ENCODE data around the gene GNG13.
"Not testable (repeated sequence)": the region's sequence is repeated elsewhere in the genome, so short reads cannot be mapped to it uniquely, and the experiment has no call there.

GNG13 gene

GRCh38 chr16:824601-825000 lies 24.1 kb upstream of the GNG13 start:
- no peaks in the 10 kb centered on the region for H3K4me1 ChIP-seq (ENCODE audit: insufficient read depth, low read length)
- no peaks in the 10 kb centered on the region for H3K9me3 ChIP-seq (ENCODE audit: control insufficient read depth, insufficient read depth, low read length)
- no peaks in the 10 kb centered on the region for H3K36me3 ChIP-seq (ENCODE audit: insufficient read depth, low read length)
- H3K9ac ChIP-seq (ENCODE audit: low read depth, low read length) = no peak overlapping the region

GRCh38 chr16:824194-824593 lies 23.7 kb upstream of the GNG13 start:
- H3K9ac ChIP-seq (ENCODE audit: low read depth, low read length) = no peak overlapping the region
- no peaks in the 10 kb centered on the region for H3K36me3 ChIP-seq (ENCODE audit: insufficient read depth, low read length)
- no peaks in the 10 kb centered on the region for H3K9me3 ChIP-seq (ENCODE audit: control insufficient read depth, insufficient read depth, low read length)
- H3K4me1 ChIP-seq (ENCODE audit: insufficient read depth, low read length) = no peaks in the 10 kb centered on the region

- Histone ChIP-seq H3K9ac (ENCODE audit: low read depth, low read length) (no peak overlapping the region), H3K4me1 (ENCODE audit: insufficient read depth, low read length) (no peaks in the 10 kb centered on the region), H3K36me3 (ENCODE audit: insufficient read depth, low read length) (no peaks in the 10 kb centered on the region), H3K9me3 (ENCODE audit: control insufficient read depth, insufficient read depth, low read length) (no peaks in the 10 kb centered on the region)
Observed at GRCh38 chr16:822909-823297, 22.4 kb upstream of the GNG13 start.

GRCh38 chr16:822174-822908 lies 21.8 kb upstream of the GNG13 start:
- no peaks in the 10 kb centered on the region for H3K9me3 ChIP-seq (ENCODE audit: control insufficient read depth, insufficient read depth, low read length)
- H3K9ac ChIP-seq (ENCODE audit: low read depth, low read length) = no peak overlapping the region
- H3K36me3 ChIP-seq (ENCODE audit: insufficient read depth, low read length) = no peaks in the 10 kb centered on the region
- H3K4me1 ChIP-seq (ENCODE audit: insufficient read depth, low read length) = no peaks in the 10 kb centered on the region

- Histone ChIP-seq H3K9me3 (ENCODE audit: control insufficient read depth, insufficient read depth, low read length) (no peaks in the 10 kb centered on the region), H3K4me1 (ENCODE audit: insufficient read depth, low read length) (no peaks in the 10 kb centered on the region), H3K36me3 (ENCODE audit: insufficient read depth, low read length) (no peaks in the 10 kb centered on the region), H3K9ac (ENCODE audit: low read depth, low read length) (no peak overlapping the region)
Observed at GRCh38 chr16:821751-822150, 21.2 kb upstream of the GNG13 start.

- H3K4me1 ChIP-seq (ENCODE audit: insufficient read depth, low read length) = no peaks in the 10 kb centered on the region
- no peaks in the 10 kb centered on the region for H3K36me3 ChIP-seq (ENCODE audit: insufficient read depth, low read length)
- H3K9me3 ChIP-seq (ENCODE audit: control insufficient read depth, insufficient read depth, low read length) = no peaks in the 10 kb centered on the region
- H3K9ac ChIP-seq (ENCODE audit: low read depth, low read length) = no peak overlapping the region
Observed at GRCh38 chr16:820748-821147, 20.2 kb upstream of the GNG13 start.

- H3K4me1 ChIP-seq (ENCODE audit: insufficient read depth, low read length); H3K36me3 ChIP-seq (ENCODE audit: insufficient read depth, low read length); H3K9ac ChIP-seq (ENCODE audit: low read depth, low read length); H3K9me3 ChIP-seq (ENCODE audit: control insufficient read depth, insufficient read depth, low read length): not testable (repeated sequence)
Observed at GRCh38 chr16:820044-820408, 19.5 kb upstream of the GNG13 start.

GRCh38 chr16:819336-820043 lies 19.0 kb upstream of the GNG13 start:
- no peaks in the 10 kb centered on the region for H3K9me3 ChIP-seq (ENCODE audit: control insufficient read depth, insufficient read depth, low read length)
- no peaks in the 10 kb centered on the region for H3K4me1 ChIP-seq (ENCODE audit: insufficient read depth, low read length)
- no peaks in the 10 kb centered on the region for H3K36me3 ChIP-seq (ENCODE audit: insufficient read depth, low read length)
- H3K9ac ChIP-seq (ENCODE audit: low read depth, low read length) = no peak overlapping the region

GRCh38 chr16:818592-818991 lies 18.1 kb upstream of the GNG13 start:
- H3K36me3 ChIP-seq (ENCODE audit: insufficient read depth, low read length) = no peaks in the 10 kb centered on the region
- no peaks in the 10 kb centered on the region for H3K9me3 ChIP-seq (ENCODE audit: control insufficient read depth, insufficient read depth, low read length)
- H3K9ac ChIP-seq (ENCODE audit: low read depth, low read length) = no peak overlapping the region
- H3K4me1 ChIP-seq (ENCODE audit: insufficient read depth, low read length) = peaks cover 4% of the 10 kb centered on the region; the same call in 1 of the 2 replicates

GRCh38 chr16:818132-818531 lies 17.6 kb upstream of the GNG13 start:
- Histone ChIP-seq H3K9ac (ENCODE audit: low read depth, low read length) (no peak overlapping the region), H3K9me3 (ENCODE audit: control insufficient read depth, insufficient read depth, low read length) (no peaks in the 10 kb centered on the region), H3K36me3 (ENCODE audit: insufficient read depth, low read length) (no peaks in the 10 kb centered on the region), H3K4me1 (ENCODE audit: insufficient read depth, low read length) (peaks cover 4% of the 10 kb centered on the region; the same call in 1 of the 2 replicates)

GRCh38 chr16:817001-817906 lies 16.7 kb upstream of the GNG13 start:
- no peak overlapping the region for H3K9ac ChIP-seq (ENCODE audit: low read depth, low read length)
- H3K4me1 ChIP-seq (ENCODE audit: insufficient read depth, low read length) = peaks cover 4% of the 10 kb centered on the region; the same call in 1 of the 2 replicates
- no peaks in the 10 kb centered on the region for H3K9me3 ChIP-seq (ENCODE audit: control insufficient read depth, insufficient read depth, low read length)
- no peaks in the 10 kb centered on the region for H3K36me3 ChIP-seq (ENCODE audit: insufficient read depth, low read length)

GRCh38 chr16:815861-816260 lies 15.3 kb upstream of the GNG13 start:
- H3K36me3 ChIP-seq (ENCODE audit: insufficient read depth, low read length) = no peaks in the 10 kb centered on the region
- no peaks in the 10 kb centered on the region for H3K9me3 ChIP-seq (ENCODE audit: control insufficient read depth, insufficient read depth, low read length)
- peaks cover 4% of the 10 kb centered on the region; the same call in 1 of the 2 replicates for H3K4me1 ChIP-seq (ENCODE audit: insufficient read depth, low read length)
- H3K9ac ChIP-seq (ENCODE audit: low read depth, low read length) = no peak overlapping the region

- H3K36me3 ChIP-seq (ENCODE audit: insufficient read depth, low read length) = no peaks in the 10 kb centered on the region
- no peaks in the 10 kb centered on the region for H3K9me3 ChIP-seq (ENCODE audit: control insufficient read depth, insufficient read depth, low read length)
- peaks cover 4% of the 10 kb centered on the region; the same call in 1 of the 2 replicates for H3K4me1 ChIP-seq (ENCODE audit: insufficient read depth, low read length)
- no peak overlapping the region for H3K9ac ChIP-seq (ENCODE audit: low read depth, low read length)
Observed at GRCh38 chr16:814974-815373, 14.4 kb upstream of the GNG13 start.

GRCh38 chr16:813916-814412 lies 13.4 kb upstream of the GNG13 start:
- H3K36me3 ChIP-seq (ENCODE audit: insufficient read depth, low read length) = no peaks in the 10 kb centered on the region
- peaks cover 4% of the 10 kb centered on the region; the same call in 1 of the 2 replicates for H3K4me1 ChIP-seq (ENCODE audit: insufficient read depth, low read length)
- peak overlapping the region; percentile 37 for H3K9ac ChIP-seq (ENCODE audit: low read depth, low read length)
- no peaks in the 10 kb centered on the region for H3K9me3 ChIP-seq (ENCODE audit: control insufficient read depth, insufficient read depth, low read length)
